SHP77 treated with DMSO at 0.1 percent for 48 hours (cell line): Measurements from ENCODE around the gene ADCY6.

Experiments
- DNase-seq: peaks from one replicate; lab custom pipeline; 2025; lab: John Stamatoyannopoulos, UW

ADCY6 gene

GRCh38 chr12:48782457-48783395 is 6.2 kb downstream of the ADCY6 start:
- DNase-seq = no peak

GRCh38 chr12:48781750-48782456 is 7.0 kb downstream of the ADCY6 start:
- no peak for DNase-seq

- no peak for DNase-seq
Observed at GRCh38 chr12:48780381-48781025, 8.4 kb downstream of the ADCY6 start.

- no peak for DNase-seq
Observed at GRCh38 chr12:48779869-48780268, 9.0 kb downstream of the ADCY6 start.

- DNase-seq = no peak
Observed at GRCh38 chr12:48777501-48778400, 11.1 kb downstream of the ADCY6 start.

- DNase-seq = no peak
Observed at GRCh38 chr12:48776956-48777355, 11.9 kb downstream of the ADCY6 start.

GRCh38 chr12:48775991-48776649 is 12.8 kb downstream of the ADCY6 start:
- no peak for DNase-seq

GRCh38 chr12:48775299-48775698 is 13.6 kb downstream of the ADCY6 start:
- no peak for DNase-seq

- DNase-seq = no peak
Observed at GRCh38 chr12:48774516-48774915, 14.4 kb downstream of the ADCY6 start.

- no peak for DNase-seq
Observed at GRCh38 chr12:48773686-48774085, 15.2 kb downstream of the ADCY6 start.

- DNase-seq = no peak
Observed at GRCh38 chr12:48771588-48772112, 17.2 kb downstream of the ADCY6 start.

- no peak for DNase-seq
Observed at GRCh38 chr12:48770756-48771155, 18.1 kb downstream of the ADCY6 start.

GRCh38 chr12:48768736-48769135 is 20.2 kb downstream of the ADCY6 start:
- no peak for DNase-seq

GRCh38 chr12:48768147-48768546 is 20.7 kb downstream of the ADCY6 start:
- DNase-seq = no peak

GRCh38 chr12:48767521-48767920 is 21.4 kb downstream of the ADCY6 start:
- DNase-seq = no peak

- DNase-seq = no peak
Observed at GRCh38 chr12:48767047-48767446, 21.8 kb downstream of the ADCY6 start.

- DNase-seq = no peak
Observed at GRCh38 chr12:48765753-48766162, 23.1 kb downstream of the ADCY6 start.

GRCh38 chr12:48764521-48764920 is 24.4 kb downstream of the ADCY6 start:
- DNase-seq = no peak

GRCh38 chr12:48758737-48759136 is 30.2 kb downstream of the ADCY6 start:
- no peak for DNase-seq

GRCh38 chr12:48758186-48758585 is 30.7 kb downstream of the ADCY6 start:
- no peak for DNase-seq
